ENCODE results near the gene RAD23B. TPM values are rescaled to one million over a fixed set of nuclear protein-coding genes. Genes with fewer than 3 reads are reported as not detected.

RAD23B gene
- polyA plus RNA-seq, 4 donors = 129 to 153 (median 133) TPM

GRCh38 chr9:107363516-107364152 lies 80.6 kb downstream of the RAD23B start:
- DNase-seq (ENCODE audit: low read depth in 4 of 4, low spot score in 2 of 4) = no peak

- no peak for DNase-seq (ENCODE audit: low read depth in 4 of 4, low spot score in 2 of 4)
These were observed 84.8 kb downstream of the RAD23B start for GRCh38 chr9:107367727-107368502.

- no peak for DNase-seq (ENCODE audit: low read depth in 4 of 4, low spot score in 2 of 4)
These were observed 85.6 kb downstream of the RAD23B start for GRCh38 chr9:107368696-107369095.

- no peak for DNase-seq (ENCODE audit: low read depth in 4 of 4, low spot score in 2 of 4)
These were observed 90.7 kb downstream of the RAD23B start for GRCh38 chr9:107373809-107374208.

GRCh38 chr9:107375001-107375400 lies 91.9 kb downstream of the RAD23B start:
- DNase-seq (ENCODE audit: low read depth in 4 of 4, low spot score in 2 of 4) = no peak

GRCh38 chr9:107375651-107376369 lies 92.7 kb downstream of the RAD23B start:
- DNase-seq (ENCODE audit: low read depth in 4 of 4, low spot score in 2 of 4) = no peak

- no peak for DNase-seq (ENCODE audit: low read depth in 4 of 4, low spot score in 2 of 4)
These were observed 94.9 kb downstream of the RAD23B start for GRCh38 chr9:107378006-107378405.

Other genes with a start within 250 kb of the RAD23B start
- 1 to 10 TPM; 6.0 to 9.2 (median 8.0) TPM for gene KLF4, start 206.5 kb downstream of the RAD23B start, polyA plus RNA-seq (ENCODE audit: insufficient read length in 4 of 4)

Data from left renal cortex interstitium (tissue), 4 donors.